Measurements from ENCODE around the gene SCN1A. TPM values are rescaled to one million over a fixed set of nuclear protein-coding genes. Genes with fewer than 3 reads are reported as not detected.
A peak's percentile ranks its signal among the peaks of the same experiment; 100 is the strongest.

The SCN1A gene
- 0.26 and 0.62 TPM in 2 replicates for total RNA-seq
- long read RNA-seq = 0 reads

GRCh38 chr2:166127217-166128155 lies at the start of gene SCN1A:
TSS of gene SCN1A (minus strand) at chr2:166128020. CDS start at chr2:166073621, 54,399 bp downstream.
- TF ChIP-seq CTCF (IDR thresholded peaks at IDR 0.05; ENCODE audit: unreplicated experiment) = peak; percentile 73
- Mint-ChIP-seq H3K4me1 (ENCODE audit: low read depth) (peaks cover 15% of the 10 kb centered on the region), H3K4me3 (ENCODE audit: low read depth) (no peak within 1 kb of the TSS)

GRCh38 chr2:166173263-166173662 lies 45.4 kb upstream of the SCN1A start:
- Mint-ChIP-seq H3K36me3 (ENCODE audit: insufficient read depth) (no peaks in the 10 kb centered on the region), H3K4me3 (ENCODE audit: low read depth) (no peak overlapping the region), H3K9me3 (ENCODE audit: low read depth) (peaks cover 5% of the 10 kb centered on the region), H3K27ac (no peak overlapping the region), H3K27me3 (no peaks in the 10 kb centered on the region), H3K4me1 (ENCODE audit: low read depth) (no peaks in the 10 kb centered on the region)
- DNase-seq (ENCODE audit: low spot score, unreplicated experiment) = no peak
- no peak for TF ChIP-seq CTCF (IDR thresholded peaks at IDR 0.05; ENCODE audit: unreplicated experiment)

More at GRCh38 chr2:166127217-166128155, at the start of gene SCN1A:
- Mint-ChIP-seq H3K9me3 (ENCODE audit: low read depth) (no peaks in the 10 kb centered on the region), H3K27ac (no peak within 1 kb of the TSS), H3K27me3 (peaks cover 13% of the 10 kb centered on the region), H3K36me3 (ENCODE audit: insufficient read depth) (no peaks in the 10 kb centered on the region)
- DNase-seq (ENCODE audit: low spot score, unreplicated experiment) = no peak

GRCh38 chr2:166171216-166171615 lies 43.4 kb upstream of the SCN1A start:
- H3K4me1 Mint-ChIP-seq (ENCODE audit: low read depth) = no peaks in the 10 kb centered on the region
- no peaks in the 10 kb centered on the region for H3K36me3 Mint-ChIP-seq (ENCODE audit: insufficient read depth)
- DNase-seq (ENCODE audit: low spot score, unreplicated experiment) = no peak
- H3K27ac Mint-ChIP-seq = no peak overlapping the region
- H3K4me3 Mint-ChIP-seq (ENCODE audit: low read depth) = no peak overlapping the region
- TF ChIP-seq CTCF (IDR thresholded peaks at IDR 0.05; ENCODE audit: unreplicated experiment) = no peak
- H3K9me3 Mint-ChIP-seq (ENCODE audit: low read depth) = peaks cover 7% of the 10 kb centered on the region
- H3K27me3 Mint-ChIP-seq = no peaks in the 10 kb centered on the region

- no peak overlapping the region for H3K27ac Mint-ChIP-seq
- no peaks in the 10 kb centered on the region for H3K4me1 Mint-ChIP-seq (ENCODE audit: low read depth)
- no peaks in the 10 kb centered on the region for H3K27me3 Mint-ChIP-seq
- H3K4me3 Mint-ChIP-seq (ENCODE audit: low read depth) = no peak overlapping the region
- no peak for TF ChIP-seq CTCF (IDR thresholded peaks at IDR 0.05; ENCODE audit: unreplicated experiment)
- H3K36me3 Mint-ChIP-seq (ENCODE audit: insufficient read depth) = no peaks in the 10 kb centered on the region
- peaks cover 7% of the 10 kb centered on the region for H3K9me3 Mint-ChIP-seq (ENCODE audit: low read depth)
- DNase-seq (ENCODE audit: low spot score, unreplicated experiment) = no peak
Measured at GRCh38 chr2:166170356-166170755, 42.5 kb upstream of the SCN1A start.

GRCh38 chr2:166167449-166167848 lies 39.6 kb upstream of the SCN1A start:
- H3K27ac Mint-ChIP-seq = no peak overlapping the region
- peaks cover 7% of the 10 kb centered on the region for H3K9me3 Mint-ChIP-seq (ENCODE audit: low read depth)
- H3K4me1 Mint-ChIP-seq (ENCODE audit: low read depth) = no peaks in the 10 kb centered on the region
- no peak overlapping the region for H3K4me3 Mint-ChIP-seq (ENCODE audit: low read depth)
- TF ChIP-seq CTCF (IDR thresholded peaks at IDR 0.05; ENCODE audit: unreplicated experiment) = no peak
- H3K36me3 Mint-ChIP-seq (ENCODE audit: insufficient read depth) = no peaks in the 10 kb centered on the region
- no peaks in the 10 kb centered on the region for H3K27me3 Mint-ChIP-seq
- DNase-seq (ENCODE audit: low spot score, unreplicated experiment) = no peak
